CD8-positive, alpha-beta memory T cell (primary cell): ENCODE results near the gene SLC35A5. TPM values are rescaled to one million over a fixed set of nuclear protein-coding genes. Genes with fewer than 3 reads are reported as not detected.
A peak's percentile ranks its signal among the peaks of the same experiment; 100 is the strongest.
"Not testable (repeated sequence)": the region's sequence is repeated elsewhere in the genome, so short reads cannot be mapped to it uniquely, and the experiment has no call there.

Source experiments
- CTCF ChIA-PET: fragments of 350-600 bp; sonication (Branson Sonifier 250); formaldehyde crosslinking; loops from one replicate; lab custom pipeline; 2021; ENCODE audit warnings: antibody characterized with exemption; lab: Charles Lee
- POLR2A ChIA-PET: fragments of 350-600 bp; sonication (Branson Sonifier 250); formaldehyde crosslinking; loops from one replicate; lab custom pipeline; 2021; ENCODE audit warnings: antibody characterized with exemption; lab: Charles Lee
- DNase-seq, 5 donors: peaks; one replicate each; pipeline versions ENCODE4 v3.0.0 to v3.0.0-alpha.2; 2020 to 2022; ENCODE audit warnings: mixed read lengths in 1 of 5
- H3K27ac ChIP-seq: one replicate; pipeline ENCODE4 v1.7.0; 2013; ENCODE audit warnings: low read depth, mild to moderate bottlenecking, low read length, moderate library complexity
- H3K27me3 ChIP-seq: 2 replicates; pipeline ENCODE4 v1.7.0; 2013; ENCODE audit warnings: low read length, mild to moderate bottlenecking; ENCODE audit not compliant: insufficient read depth, poor library complexity, severe bottlenecking
- H3K36me3 ChIP-seq: 2 replicates; pipeline ENCODE4 v1.7.0; 2013; ENCODE audit warnings: mild to moderate bottlenecking, low read length, moderate library complexity; ENCODE audit not compliant: insufficient read depth
- H3K4me1 ChIP-seq: 2 replicates; pipeline ENCODE4 v1.7.0; 2013; ENCODE audit warnings: mild to moderate bottlenecking, low read length, moderate library complexity; ENCODE audit not compliant: insufficient read depth
- H3K4me3 ChIP-seq: 2 replicates; pipeline ENCODE4 v1.7.0; 2013; ENCODE audit warnings: mild to moderate bottlenecking, low read length
- H3K9me3 ChIP-seq: 2 replicates; pipeline ENCODE4 v1.7.0; 2013; ENCODE audit warnings: mild to moderate bottlenecking, low read length
- H3K27ac Mint-ChIP-seq, 8 donors: one replicate each; pipeline ENCODE4 v1.8.0; 2020 to 2021; ENCODE audit warnings: mixed read lengths in 8 of 8, mild to moderate bottlenecking in 6 of 8, inconsistent platforms in 3 of 8, moderate library complexity in 3 of 8
- H3K27me3 Mint-ChIP-seq, 2 donors: one replicate each; pipeline ENCODE4 v1.8.0; 2020 to 2021; ENCODE audit warnings: mixed read lengths in 2 of 2, mild to moderate bottlenecking in 1 of 2, moderate library complexity in 1 of 2
- H3K36me3 Mint-ChIP-seq, 3 donors: one replicate each; pipeline ENCODE4 v1.8.0; 2020 to 2021; ENCODE audit warnings: mixed read lengths in 3 of 3, inconsistent platforms in 1 of 3, mild to moderate bottlenecking in 1 of 3
- H3K4me1 Mint-ChIP-seq, 3 donors: one replicate each; pipeline ENCODE4 v1.8.0; 2020 to 2021; ENCODE audit warnings: mixed read lengths in 3 of 3, inconsistent platforms in 1 of 3, mild to moderate bottlenecking in 1 of 3
- H3K4me3 Mint-ChIP-seq, 7 donors: one replicate each; pipeline ENCODE4 v1.8.0; 2020 to 2021; ENCODE audit warnings: mixed read lengths in 7 of 7, mild to moderate bottlenecking in 6 of 7, moderate library complexity in 4 of 7, inconsistent platforms in 2 of 7
- H3K9me3 Mint-ChIP-seq, 5 donors: one replicate each; pipeline ENCODE4 v1.8.0; 2020 to 2022; ENCODE audit warnings: mixed read lengths in 5 of 5, mild to moderate bottlenecking in 3 of 5, moderate library complexity in 2 of 5, inconsistent platforms in 1 of 5
- polyA plus RNA-seq: library from polyadenylated mRNA; unstranded; fragments of 300-500 nt; fragmentation: Illumina TruSeq; gene quantifications from one replicate; pipeline ENCODE4 v1.2.3, GENCODE V29; 2021
- total RNA-seq, 2 experiments: library from RNA; stranded (reverse); gene quantifications; one replicate each; pipeline ENCODE4 v1.2.3, GENCODE V29; 2021

Gene SLC35A5
- total and polyA plus RNA-seq, 3 experiments from 2014 or later: 18.3 to 25.1 (median 19.8) TPM

DNA sequence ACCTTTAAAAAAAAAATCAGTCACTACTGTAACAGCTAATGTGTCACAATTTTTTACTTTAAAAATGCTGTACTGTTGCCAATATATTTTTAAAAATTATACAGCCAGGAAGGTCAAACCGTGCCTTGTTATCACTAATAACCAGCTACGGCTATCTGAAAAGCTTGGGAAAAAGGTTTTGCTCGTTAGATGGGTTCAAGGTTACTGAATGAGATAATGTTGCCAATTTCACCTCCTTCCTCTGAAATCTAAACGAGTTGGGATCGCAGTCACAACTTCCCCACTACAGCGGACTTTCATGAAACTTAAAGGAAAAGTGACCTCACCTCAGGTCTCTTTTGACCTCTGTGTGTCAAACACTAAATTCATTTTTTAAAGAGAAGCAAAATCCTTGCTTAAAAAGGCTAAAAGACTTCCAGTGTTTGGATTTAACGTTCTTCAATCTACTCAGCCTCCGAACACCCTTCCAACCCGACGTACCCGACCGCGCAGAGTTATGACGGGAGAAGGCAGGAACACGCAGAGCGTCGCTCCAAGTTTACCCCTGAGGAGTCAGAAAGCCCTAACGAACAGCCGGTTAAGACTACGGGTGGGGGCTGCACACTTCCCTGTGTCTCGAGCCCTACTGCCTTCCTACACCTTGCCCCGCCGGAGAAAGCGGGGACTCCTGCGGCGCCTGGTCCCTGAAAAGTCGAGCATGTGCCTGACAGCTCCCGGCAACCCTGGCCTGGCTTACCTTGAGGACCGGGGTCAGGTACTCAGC is 943 bp upstream of the SLC35A5 start:
- Histone ChIP-seq H3K27ac (peak overlapping the region; percentile 97), H3K4me3 (peak overlapping the region; percentile 95), H3K36me3 (no peaks in the 10 kb centered on the region), H3K4me1 (peaks cover 25% of the 10 kb centered on the region), H3K27me3 (no peaks in the 10 kb centered on the region), H3K9me3 (no peaks in the 10 kb centered on the region)
- ChIA-PET CTCF (interaction anchor here (0.6 to 1.4 kb wide), 5 partner anchors 11 to 419 kb away, joined by 3 to 4 read pairs (median 3); partner anchors contain the start of gene SLC9C1), POLR2A (interaction anchor here (1.0 kb wide), 1 partner anchor 9 kb away, joined by 3 read pairs; no protein-coding TSS in a partner anchor)
- Mint-ChIP-seq H3K36me3 (peaks cover 1 to 46% (median 7%) of the 10 kb centered on the region in 3 donors), H3K4me1 (peaks cover 45 to 65% (median 54%) of the 10 kb centered on the region in 3 donors), H3K9me3 (no peaks in the 10 kb centered on the region), H3K4me3 (peak overlapping the region; percentile 93 to 99 (median 98)), H3K27me3 (no peaks in the 10 kb centered on the region), H3K27ac (peak overlapping the region; percentile 94 to 99 (median 96))
- peak; percentile 44 to 80 (median 62) for DNase-seq

DNA sequence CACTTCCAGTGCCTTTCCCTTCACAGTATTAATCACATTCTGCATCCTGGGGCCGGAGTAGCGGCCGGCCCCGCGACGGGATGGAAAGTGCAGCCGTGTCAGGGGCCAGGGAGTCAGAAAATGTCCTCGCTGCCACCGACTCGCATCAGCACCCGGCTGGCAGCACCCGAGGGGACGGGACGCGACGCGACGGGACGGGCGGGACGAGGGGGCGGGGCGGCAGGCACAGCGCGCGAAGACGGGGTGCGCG is 436 bp upstream of the SLC35A5 start:
- peaks cover 0 to 49% (median 5%) of the 10 kb centered on the region in 3 donors for H3K36me3 Mint-ChIP-seq
- H3K27me3 Mint-ChIP-seq: no peaks in the 10 kb centered on the region
- DNase-seq: peak in 1 of 5 donors; percentile 74
- H3K4me3 ChIP-seq: peak overlapping the region; percentile 95
- ChIA-PET CTCF (interaction anchor here (0.7 to 1.4 kb wide), 5 partner anchors 29 to 268 kb away, joined by 3 to 4 read pairs (median 4); partner anchors contain the start of gene SLC9C1), POLR2A (no interaction called here)
- H3K4me1 ChIP-seq: peaks cover 25% of the 10 kb centered on the region
- peak overlapping the region; percentile 97 for H3K27ac ChIP-seq
- peaks cover 42 to 62% (median 56%) of the 10 kb centered on the region in 3 donors for H3K4me1 Mint-ChIP-seq
- no peaks in the 10 kb centered on the region for H3K9me3 ChIP-seq
- H3K27ac Mint-ChIP-seq: peak overlapping the region; percentile 94 to 99 (median 96)
- H3K27me3 ChIP-seq: no peaks in the 10 kb centered on the region
- peak overlapping the region; percentile 93 to 99 (median 98) for H3K4me3 Mint-ChIP-seq
- H3K36me3 ChIP-seq: no peaks in the 10 kb centered on the region
- no peaks in the 10 kb centered on the region for H3K9me3 Mint-ChIP-seq

DNA sequence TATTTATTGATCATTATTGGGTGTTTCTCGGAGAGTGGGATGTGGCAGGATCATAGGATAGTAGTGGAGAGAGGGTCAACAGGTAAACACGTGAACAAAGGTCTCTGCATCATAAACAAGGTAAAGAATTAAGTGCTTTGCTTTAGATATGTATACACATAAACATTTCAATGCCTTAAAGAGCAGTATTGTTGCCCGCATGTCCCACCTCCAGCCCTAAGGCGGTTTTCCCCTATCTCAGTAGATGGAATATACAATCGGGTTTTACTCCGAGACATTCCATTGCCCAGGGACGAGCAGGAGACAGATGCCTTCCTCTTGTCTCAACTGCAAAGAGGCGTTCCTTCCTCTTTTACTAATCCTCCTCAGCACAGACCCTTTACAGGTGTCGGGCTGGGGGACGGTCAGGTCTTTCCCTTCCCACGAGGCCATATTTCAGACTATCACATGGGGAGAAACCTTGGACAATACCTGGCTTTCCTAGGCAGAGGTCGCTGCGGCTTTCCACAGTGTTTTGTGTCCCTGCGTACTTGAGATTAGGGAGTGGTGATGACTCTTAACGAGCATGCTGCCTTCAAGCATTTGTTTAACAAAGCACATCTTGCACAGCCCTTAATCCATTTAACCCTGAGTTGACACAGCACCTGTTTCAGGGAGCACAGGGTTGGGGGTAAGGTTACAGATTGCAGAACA is 2.5 kb downstream of the SLC35A5 start:
- H3K4me1 ChIP-seq: peaks cover 22% of the 10 kb centered on the region
- peak overlapping the region in 1 of 8 donors; percentile 19 for H3K27ac Mint-ChIP-seq
- DNase-seq, POLR2A ChIA-PET, H3K9me3 ChIP-seq, H3K4me3 ChIP-seq, H3K27me3 Mint-ChIP-seq, H3K9me3 Mint-ChIP-seq, H3K27me3 ChIP-seq, H3K36me3 ChIP-seq, CTCF ChIA-PET, H3K27ac ChIP-seq: not testable (repeated sequence)
- peaks cover 0 to 58% (median 9%) of the 10 kb centered on the region in 3 donors for H3K36me3 Mint-ChIP-seq
- peak overlapping the region in 5 of 7 donors; percentile 6 to 46 (median 20) for H3K4me3 Mint-ChIP-seq
- peaks cover 36 to 59% (median 57%) of the 10 kb centered on the region in 3 donors for H3K4me1 Mint-ChIP-seq

DNA sequence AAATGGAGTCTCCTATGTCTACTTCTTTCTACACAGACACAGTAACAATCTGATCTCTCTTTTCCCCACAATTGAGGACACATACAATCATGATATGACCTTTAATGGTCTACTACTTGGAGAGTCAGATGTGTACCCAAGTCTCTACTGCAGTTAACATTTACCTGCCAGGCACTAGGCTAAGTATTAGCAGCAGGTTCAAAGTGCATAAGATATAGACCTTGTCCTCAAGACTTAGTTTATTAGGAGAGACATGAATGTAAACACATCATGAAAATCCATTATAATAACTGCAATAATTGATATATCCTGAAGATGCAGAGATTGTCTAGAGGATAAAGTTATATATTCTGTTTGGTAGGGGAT is 3.1 kb downstream of the SLC35A5 start:
- H3K27ac Mint-ChIP-seq: no peak overlapping the region
- POLR2A ChIA-PET: no interaction called here

DNA sequence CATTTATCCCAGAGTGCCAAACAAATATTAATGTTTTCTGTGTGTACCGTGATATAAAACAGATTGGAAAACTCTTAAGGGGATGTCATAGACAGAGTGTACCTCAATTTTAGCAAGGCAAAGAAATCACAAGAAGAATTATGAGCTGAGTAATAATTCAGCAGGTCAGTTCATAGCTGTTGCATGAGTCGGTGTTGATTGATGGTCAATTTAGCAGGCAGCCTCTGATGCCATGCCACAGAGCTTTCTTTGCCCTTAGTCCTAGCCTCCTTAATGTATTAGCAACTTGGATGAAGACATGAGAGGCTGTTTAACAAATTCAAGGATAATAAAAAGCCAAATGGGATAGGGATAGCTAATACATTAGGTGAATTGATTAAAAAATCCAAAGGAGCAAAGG is 6.8 kb downstream of the SLC35A5 start:
- ChIA-PET POLR2A (no interaction called here), CTCF (interaction anchor here (1.3 kb wide), 1 partner anchor 11 kb away, joined by 3 read pairs; no protein-coding TSS in a partner anchor)
- H3K27ac ChIP-seq: no peak overlapping the region
- Mint-ChIP-seq H3K36me3 (peaks cover 8 to 74% (median 17%) of the 10 kb centered on the region in 3 donors), H3K27me3 (no peaks in the 10 kb centered on the region), H3K27ac (no peak overlapping the region), H3K4me1 (peaks cover 15 to 42% (median 32%) of the 10 kb centered on the region in 3 donors), H3K4me3 (no peak overlapping the region), H3K9me3 (no peaks in the 10 kb centered on the region)
- H3K4me1 ChIP-seq: no peaks in the 10 kb centered on the region
- no peaks in the 10 kb centered on the region for H3K9me3 ChIP-seq
- H3K36me3 ChIP-seq: peaks cover 19% of the 10 kb centered on the region
- no peaks in the 10 kb centered on the region for H3K27me3 ChIP-seq
- no peak for DNase-seq
- H3K4me3 ChIP-seq: no peak overlapping the region

More for the DNA sequence above, 3.1 kb downstream of the SLC35A5 start:
- Histone ChIP-seq H3K36me3 (peaks cover 7% of the 10 kb centered on the region), H3K27me3 (no peaks in the 10 kb centered on the region), H3K4me3 (no peak overlapping the region), H3K27ac (no peak overlapping the region), H3K4me1 (peaks cover 17% of the 10 kb centered on the region), H3K9me3 (no peaks in the 10 kb centered on the region)
- Mint-ChIP-seq H3K27me3 (no peaks in the 10 kb centered on the region), H3K4me3 (no peak overlapping the region), H3K9me3 (no peaks in the 10 kb centered on the region), H3K4me1 (peaks cover 34 to 58% (median 57%) of the 10 kb centered on the region in 3 donors), H3K36me3 (peaks cover 0 to 64% (median 7%) of the 10 kb centered on the region in 3 donors)
- CTCF ChIA-PET: no interaction called here
- DNase-seq: no peak

DNA sequence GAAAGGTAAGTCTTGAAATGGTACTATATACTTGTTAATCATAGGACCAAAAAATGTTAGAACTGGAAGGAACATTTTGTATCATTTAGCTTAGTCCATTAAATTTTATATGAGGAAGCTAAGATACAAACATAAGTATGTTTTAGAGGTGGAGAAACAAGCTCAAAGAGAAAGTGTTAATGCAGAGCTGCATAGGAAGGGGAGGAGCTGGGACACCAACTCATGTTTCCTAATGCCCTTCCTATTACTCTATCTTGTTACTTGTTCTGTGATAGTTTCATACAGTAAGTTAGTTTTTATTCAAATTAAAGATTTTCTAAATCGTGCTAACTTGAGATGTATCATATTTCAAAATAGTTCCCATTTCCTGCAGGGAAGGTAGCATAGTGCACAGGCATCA is 7.4 kb downstream of the SLC35A5 start:
- Histone ChIP-seq H3K9me3 (no peaks in the 10 kb centered on the region), H3K27ac (no peak overlapping the region), H3K4me1 (no peaks in the 10 kb centered on the region), H3K27me3 (no peaks in the 10 kb centered on the region), H3K36me3 (peaks cover 19% of the 10 kb centered on the region), H3K4me3 (no peak overlapping the region)
- no peak for DNase-seq
- Mint-ChIP-seq H3K36me3 (peaks cover 8 to 77% (median 17%) of the 10 kb centered on the region in 3 donors), H3K4me1 (peaks cover 11 to 41% (median 26%) of the 10 kb centered on the region in 3 donors), H3K27ac (peak overlapping the region in 1 of 8 donors; percentile 41), H3K27me3 (no peaks in the 10 kb centered on the region), H3K4me3 (no peak overlapping the region), H3K9me3 (no peaks in the 10 kb centered on the region)
- ChIA-PET CTCF (interaction anchor here (1.3 kb wide), 1 partner anchor 11 kb away, joined by 3 read pairs; no protein-coding TSS in a partner anchor), POLR2A (no interaction called here)

DNA sequence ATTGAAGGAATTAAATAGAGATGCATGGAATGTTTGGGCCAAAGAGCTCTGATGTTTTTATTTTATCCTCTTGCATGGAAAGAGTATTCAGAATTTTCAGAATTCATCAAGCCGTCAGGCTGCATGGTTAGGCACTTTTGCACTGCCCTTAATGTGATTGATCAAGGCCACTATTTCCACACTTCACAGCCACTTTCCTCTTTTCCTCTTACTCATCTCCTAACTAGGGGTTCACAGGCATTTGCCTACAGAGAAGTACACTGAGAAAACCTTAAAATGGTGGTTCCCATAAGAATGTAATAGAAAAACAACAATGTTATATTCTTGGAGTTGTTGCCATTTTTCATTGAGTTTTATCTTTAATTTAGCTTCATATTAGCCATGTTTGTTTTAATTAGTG is 10.9 kb downstream of the SLC35A5 start:
- H3K36me3 Mint-ChIP-seq: peaks cover 8 to 69% (median 14%) of the 10 kb centered on the region in 3 donors
- no peak overlapping the region for H3K4me3 Mint-ChIP-seq
- H3K9me3 Mint-ChIP-seq: no peaks in the 10 kb centered on the region
- no peaks in the 10 kb centered on the region for H3K9me3 ChIP-seq
- H3K27ac ChIP-seq: no peak overlapping the region
- H3K4me1 Mint-ChIP-seq: peaks cover 9 to 27% (median 20%) of the 10 kb centered on the region in 3 donors
- ChIA-PET CTCF (no interaction called here), POLR2A (no interaction called here)
- H3K27me3 ChIP-seq: no peaks in the 10 kb centered on the region
- no peaks in the 10 kb centered on the region for H3K4me1 ChIP-seq
- H3K27me3 Mint-ChIP-seq: no peaks in the 10 kb centered on the region
- DNase-seq: no peak
- H3K27ac Mint-ChIP-seq: no peak overlapping the region
- H3K4me3 ChIP-seq: no peak overlapping the region
- H3K36me3 ChIP-seq: peaks cover 24% of the 10 kb centered on the region

DNA sequence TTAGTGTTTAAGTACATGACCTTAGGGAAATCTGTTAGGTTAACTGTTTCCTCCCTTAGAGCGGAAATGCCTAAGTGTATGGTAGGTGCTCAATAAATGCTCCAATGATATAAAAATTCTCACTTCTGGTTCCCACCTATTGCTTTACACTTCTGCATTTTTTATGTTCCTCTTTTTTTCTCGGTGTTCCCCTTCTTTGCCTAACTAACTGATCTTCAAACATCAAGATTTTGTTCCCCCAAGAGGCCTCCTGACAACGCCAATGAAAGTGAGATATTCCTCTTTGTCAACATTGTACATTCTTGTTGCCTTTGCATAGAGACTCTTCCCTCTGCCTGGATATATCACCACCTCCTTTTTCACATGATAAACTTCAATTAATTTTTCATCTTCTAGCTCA is 17.4 kb downstream of the SLC35A5 start:
- Histone ChIP-seq H3K4me3 (no peak overlapping the region), H3K27me3 (no peaks in the 10 kb centered on the region), H3K9me3 (no peaks in the 10 kb centered on the region), H3K27ac (no peak overlapping the region), H3K4me1 (no peaks in the 10 kb centered on the region), H3K36me3 (peaks cover 18% of the 10 kb centered on the region)
- Mint-ChIP-seq H3K9me3 (no peaks in the 10 kb centered on the region), H3K27me3 (no peaks in the 10 kb centered on the region), H3K36me3 (peaks cover 0 to 68% (median 13%) of the 10 kb centered on the region in 3 donors), H3K4me3 (no peak overlapping the region), H3K27ac (no peak overlapping the region), H3K4me1 (no peaks in the 10 kb centered on the region)
- ChIA-PET CTCF (interaction anchor here (1.3 kb wide), 1 partner anchor 10 kb away, joined by 3 read pairs; no protein-coding TSS in a partner anchor), POLR2A (no interaction called here)
- no peak for DNase-seq
